GM18520 (cell line): ENCODE data around the gene MOV10.
"Not testable (repeated sequence)": the region's sequence is repeated elsewhere in the genome, so short reads cannot be mapped to it uniquely, and the experiment has no call there.

Experiments used
- ATAC-seq: cut with Tn5 transposase; IDR thresholded peaks from one replicate; pipeline ENCODE4 v1.9.1; 2021; ENCODE audit not compliant: unreplicated experiment

MOV10 gene

GRCh38 chr1:112729011-112729410 is 54.6 kb downstream of the MOV10 start:
- ATAC-seq, result not testable (repeated sequence)

- no peak for ATAC-seq
Measured at GRCh38 chr1:112729909-112730308, 55.5 kb downstream of the MOV10 start.

GRCh38 chr1:112731451-112731850 is 57.0 kb downstream of the MOV10 start:
- no peak for ATAC-seq

- ATAC-seq, result no peak
Measured at GRCh38 chr1:112735752-112736151, 61.3 kb downstream of the MOV10 start.

GRCh38 chr1:112737573-112737972 is 63.1 kb downstream of the MOV10 start:
- no peak for ATAC-seq

DNA sequence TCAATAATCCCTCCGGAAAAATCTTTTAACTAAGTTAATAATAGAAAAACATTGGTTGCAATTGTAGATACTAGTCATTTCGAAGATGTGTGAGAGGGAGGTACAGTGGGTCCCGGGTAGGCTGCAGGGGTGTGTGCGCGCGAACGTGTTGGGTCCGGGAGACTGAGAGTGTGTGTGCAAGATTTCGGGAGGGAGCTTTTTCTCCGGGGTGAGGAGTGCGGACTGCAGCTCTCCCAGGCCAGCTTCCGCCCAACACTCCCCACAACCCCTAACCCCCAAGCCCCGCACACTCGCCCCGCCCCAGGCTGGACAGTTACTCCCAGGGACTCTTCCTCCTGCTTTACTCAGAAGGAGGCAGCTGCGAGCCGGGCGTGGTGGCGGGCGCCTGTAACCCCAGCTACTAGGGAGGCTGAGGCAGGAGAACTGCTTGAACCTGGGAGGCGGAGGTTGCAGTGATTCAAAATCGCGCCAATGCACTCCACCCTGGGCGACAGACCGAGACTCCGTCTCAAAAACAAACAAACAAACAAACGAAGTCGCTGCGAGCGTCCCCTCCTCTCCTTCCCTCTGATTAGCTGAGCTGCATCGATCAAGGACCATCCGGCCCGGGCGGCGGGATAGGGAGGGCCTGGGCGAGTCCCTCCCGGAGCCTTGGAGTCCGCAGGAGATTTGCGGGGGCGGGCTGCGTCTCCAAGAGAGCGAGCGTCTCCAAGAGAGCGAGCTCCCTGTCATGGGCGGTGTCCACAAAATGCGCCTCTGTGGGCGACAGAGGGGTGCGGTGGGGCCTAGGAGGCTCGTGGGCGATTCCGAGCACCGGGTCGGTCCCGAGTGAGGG is 68.9 kb downstream of the MOV10 start:
- no peak for ATAC-seq

DNA sequence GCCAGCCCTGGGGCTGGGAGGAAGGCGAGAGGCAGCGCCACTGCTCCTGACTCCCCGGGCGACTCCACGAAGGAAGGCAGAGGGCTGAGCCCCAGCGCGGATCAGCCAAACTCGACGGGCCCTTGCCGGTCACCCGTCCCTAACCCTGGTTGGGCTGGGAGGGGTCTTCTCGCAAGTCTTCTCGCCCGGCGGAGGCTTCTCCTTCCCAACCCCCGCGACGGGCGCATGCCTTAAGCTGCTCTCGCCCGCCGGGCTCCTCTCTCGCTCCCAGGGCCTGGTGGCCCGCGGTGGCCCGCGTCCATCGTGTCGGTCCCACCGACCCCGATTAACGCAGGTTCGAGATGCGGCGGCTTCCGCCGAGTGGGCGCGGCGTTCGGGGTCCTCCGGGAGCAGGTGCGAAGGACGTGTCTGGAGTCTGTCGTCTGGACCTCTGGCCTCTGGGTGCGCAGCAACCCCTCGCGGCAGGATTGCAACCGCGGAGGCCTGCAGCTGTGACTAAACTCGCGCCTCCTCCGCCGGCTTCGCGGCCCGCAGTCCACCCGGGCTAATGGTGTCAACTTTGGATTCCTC is 69.6 kb downstream of the MOV10 start:
- ATAC-seq, result no peak

DNA sequence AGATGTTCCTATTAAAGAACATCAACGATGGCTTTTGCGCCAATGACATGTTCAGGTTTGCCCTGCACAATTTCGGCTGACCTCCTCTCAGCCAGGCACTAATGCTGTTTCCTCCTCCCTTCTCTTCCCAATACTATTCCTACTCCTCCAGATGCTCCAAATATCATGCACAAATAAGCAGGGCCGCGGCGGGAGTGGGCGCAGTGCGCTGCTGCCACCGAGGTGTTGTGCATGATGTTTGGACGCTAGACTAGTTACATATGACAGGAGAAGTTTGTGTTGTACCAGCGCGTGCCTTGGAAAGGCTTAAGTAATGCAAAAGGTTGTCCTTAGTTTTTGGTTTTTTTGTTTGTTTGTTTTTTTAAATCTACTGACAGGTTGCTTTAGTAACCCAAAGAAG is 73.9 kb downstream of the MOV10 start:
- ATAC-seq, result no peak
